ENCODE results near the gene ALOX15.

Gene ALOX15

DNA sequence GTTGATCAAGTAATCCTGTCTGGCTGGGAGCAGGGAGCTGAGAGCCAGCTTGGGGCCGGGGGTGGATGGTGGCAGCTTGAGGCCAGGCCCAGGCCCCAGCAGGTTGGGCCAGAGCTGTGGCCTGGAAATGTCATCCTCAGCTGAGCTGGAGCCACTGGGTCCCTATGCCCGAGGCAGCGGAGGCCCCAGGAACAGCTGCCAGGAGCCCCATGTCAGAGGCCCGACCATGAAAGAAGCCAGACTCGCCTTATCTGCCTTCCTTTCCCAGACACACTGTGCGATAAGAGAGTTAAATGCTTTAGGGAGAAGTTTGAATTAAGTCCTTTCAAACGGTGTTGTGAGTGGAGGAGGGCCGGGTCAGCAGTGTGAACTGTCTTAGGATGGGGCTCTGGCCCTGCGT is 53.7 kb downstream of the ALOX15 start:
- no peak overlapping the region for H3K4me3 ChIP-seq (ENCODE audit: low read length)
- peaks cover 7% of the 10 kb centered on the region; the same call in 1 of the 2 replicates for H3K4me1 ChIP-seq (ENCODE audit: control insufficient read depth, insufficient read depth, low read length)
- H3K9me3 ChIP-seq (ENCODE audit: control insufficient read depth, insufficient read depth, low read length) = no peaks in the 10 kb centered on the region
- DNase-seq (ENCODE audit: low read depth, low spot score) = no peak
- H3K36me3 ChIP-seq (ENCODE audit: control insufficient read depth, insufficient read depth, low read length) = no peaks in the 10 kb centered on the region
- no peak overlapping the region for H3K27ac ChIP-seq (ENCODE audit: low read length)
- H3K27me3 ChIP-seq (ENCODE audit: control insufficient read depth, insufficient read depth, low read length) = peaks cover 14% of the 10 kb centered on the region; the same call in 1 of the 2 replicates
- WGBS (ENCODE audit: insufficient coverage, insufficient read length) = no CpG with 5 or more reads among the region's 9 CpGs

DNA sequence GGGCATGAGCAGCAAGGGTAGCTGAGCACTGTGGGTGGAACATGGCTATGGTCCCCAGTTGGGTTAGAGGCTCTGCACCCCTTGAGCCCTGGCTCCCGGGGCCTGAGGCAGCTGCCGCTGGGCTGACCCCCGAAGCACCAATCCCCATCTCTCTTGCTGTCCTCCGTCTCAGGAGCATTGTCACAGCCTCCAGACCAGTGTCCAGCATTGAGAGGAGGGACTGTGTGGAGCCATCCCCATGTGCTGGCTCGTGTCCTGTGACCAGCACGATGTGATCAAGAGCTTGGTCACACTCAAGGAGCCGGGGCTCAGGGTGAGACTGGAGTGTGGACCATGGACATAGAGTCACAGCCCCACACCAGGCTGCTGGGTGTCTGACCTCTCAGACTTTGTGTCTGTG is 54.3 kb downstream of the ALOX15 start:
- WGBS (ENCODE audit: insufficient coverage, insufficient read length) = no CpG with 5 or more reads among the region's 7 CpGs
- Histone ChIP-seq H3K9me3 (ENCODE audit: control insufficient read depth, insufficient read depth, low read length) (no peaks in the 10 kb centered on the region), H3K4me3 (ENCODE audit: low read length) (no peak overlapping the region), H3K4me1 (ENCODE audit: control insufficient read depth, insufficient read depth, low read length) (peaks cover 7% of the 10 kb centered on the region; the same call in 1 of the 2 replicates), H3K36me3 (ENCODE audit: control insufficient read depth, insufficient read depth, low read length) (no peaks in the 10 kb centered on the region), H3K27ac (ENCODE audit: low read length) (no peak overlapping the region), H3K27me3 (ENCODE audit: control insufficient read depth, insufficient read depth, low read length) (peaks cover 14% of the 10 kb centered on the region; the same call in 1 of the 2 replicates)
- DNase-seq (ENCODE audit: low read depth, low spot score) = no peak

DNA sequence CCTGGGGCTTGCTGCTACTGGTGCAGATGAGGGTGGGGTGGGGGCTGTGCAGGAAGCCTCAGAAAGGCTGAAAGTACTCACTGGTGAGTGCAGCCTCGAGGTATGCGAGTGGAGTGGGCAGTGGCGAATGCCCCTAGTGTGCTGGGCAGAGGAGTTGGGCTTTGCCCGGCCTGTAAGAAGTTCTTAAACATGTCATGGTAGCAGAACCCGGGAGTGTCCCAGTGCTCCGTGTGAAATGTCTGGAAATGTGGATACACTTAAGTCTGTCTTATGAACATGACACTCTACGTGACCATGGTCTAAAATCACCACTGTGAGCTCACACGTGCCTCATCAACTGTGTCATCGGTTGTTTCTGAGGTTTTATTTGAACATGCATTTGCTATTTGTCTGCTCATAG is 55.4 kb downstream of the ALOX15 start:
- Histone ChIP-seq H3K4me1 (ENCODE audit: control insufficient read depth, insufficient read depth, low read length) (peaks cover 7% of the 10 kb centered on the region; the same call in 1 of the 2 replicates), H3K36me3 (ENCODE audit: control insufficient read depth, insufficient read depth, low read length) (no peaks in the 10 kb centered on the region), H3K27ac (ENCODE audit: low read length) (no peak overlapping the region), H3K27me3 (ENCODE audit: control insufficient read depth, insufficient read depth, low read length) (peaks cover 14% of the 10 kb centered on the region; the same call in 1 of the 2 replicates), H3K4me3 (ENCODE audit: low read length) (no peak overlapping the region), H3K9me3 (ENCODE audit: control insufficient read depth, insufficient read depth, low read length) (no peaks in the 10 kb centered on the region)
- DNase-seq (ENCODE audit: low read depth, low spot score) = no peak
- no CpG with 5 or more reads among the region's 9 CpGs for WGBS (ENCODE audit: insufficient coverage, insufficient read length)

DNA sequence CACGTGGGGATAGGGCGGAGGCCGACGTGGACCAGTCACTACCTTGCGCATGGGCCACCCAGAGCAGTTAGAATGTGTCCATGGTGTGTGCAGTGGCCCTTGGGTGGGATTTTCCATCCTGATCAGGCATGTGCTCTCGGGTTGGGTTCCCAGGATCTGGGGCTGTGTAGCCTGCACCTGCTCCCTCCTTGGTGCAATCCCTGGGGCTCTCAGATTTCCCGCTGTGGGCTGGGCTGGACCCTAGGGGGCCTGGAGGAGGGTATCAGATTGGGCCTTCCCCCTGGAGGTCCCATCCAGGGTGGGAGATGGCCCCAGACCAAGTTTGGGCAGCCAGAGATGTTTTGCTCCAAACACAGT is 55.9 kb downstream of the ALOX15 start:
- no peak overlapping the region for H3K27ac ChIP-seq (ENCODE audit: low read length)
- no CpG with 5 or more reads among the region's 7 CpGs for WGBS (ENCODE audit: insufficient coverage, insufficient read length)
- no peaks in the 10 kb centered on the region for H3K9me3 ChIP-seq (ENCODE audit: control insufficient read depth, insufficient read depth, low read length)
- peaks cover 14% of the 10 kb centered on the region; the same call in 1 of the 2 replicates for H3K27me3 ChIP-seq (ENCODE audit: control insufficient read depth, insufficient read depth, low read length)
- DNase-seq (ENCODE audit: low read depth, low spot score) = no peak
- H3K4me1 ChIP-seq (ENCODE audit: control insufficient read depth, insufficient read depth, low read length) = peaks cover 7% of the 10 kb centered on the region; the same call in 1 of the 2 replicates
- H3K36me3 ChIP-seq (ENCODE audit: control insufficient read depth, insufficient read depth, low read length) = no peaks in the 10 kb centered on the region
- H3K4me3 ChIP-seq (ENCODE audit: low read length) = no peak overlapping the region

DNA sequence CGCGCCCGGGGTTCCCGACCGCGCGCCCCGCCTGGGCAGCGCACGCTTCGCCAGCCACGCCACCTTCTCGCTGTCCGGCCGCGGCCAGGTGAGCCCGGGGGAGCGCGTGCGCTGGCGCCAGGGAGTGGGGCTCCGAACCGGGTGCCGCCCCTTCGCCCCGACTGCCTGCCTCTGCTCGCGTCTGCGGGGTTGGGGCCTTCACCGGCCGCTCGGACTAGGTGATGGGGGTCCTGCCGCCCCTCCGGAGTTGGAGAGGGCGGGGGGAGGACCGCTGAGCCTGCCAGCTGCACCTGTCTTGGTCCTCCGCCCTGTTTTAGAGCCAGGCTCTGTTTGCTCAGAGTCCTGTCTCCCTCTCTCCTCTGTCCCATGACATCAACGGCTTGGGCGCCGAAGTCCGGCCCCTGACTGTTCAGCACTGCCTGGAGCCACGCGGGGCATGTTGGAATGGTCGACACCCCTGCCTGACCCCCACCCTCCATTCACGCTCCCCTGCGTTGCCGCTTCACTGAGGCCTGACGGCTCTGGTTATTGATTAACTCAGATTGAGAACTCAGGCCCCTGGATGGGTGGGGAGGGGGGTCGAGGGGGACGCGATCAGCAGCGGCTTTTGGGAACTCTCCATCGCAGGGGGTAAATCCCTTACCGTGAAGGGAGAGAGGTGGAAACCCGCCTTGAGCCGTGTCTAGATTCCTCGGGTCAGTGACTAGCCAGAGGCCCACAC is 56.4 kb downstream of the ALOX15 start:
- peak overlapping the region; percentile 50; the same call in 1 of the 2 replicates for H3K4me3 ChIP-seq (ENCODE audit: low read length)
- WGBS (ENCODE audit: insufficient coverage, insufficient read length) = no CpG with 5 or more reads among the region's 57 CpGs
- H3K4me1 ChIP-seq (ENCODE audit: control insufficient read depth, insufficient read depth, low read length) = peaks cover 7% of the 10 kb centered on the region; the same call in 1 of the 2 replicates
- no peak overlapping the region for H3K27ac ChIP-seq (ENCODE audit: low read length)
- no peaks in the 10 kb centered on the region for H3K36me3 ChIP-seq (ENCODE audit: control insufficient read depth, insufficient read depth, low read length)
- no peak for DNase-seq (ENCODE audit: low read depth, low spot score)
- peaks cover 14% of the 10 kb centered on the region; the same call in 1 of the 2 replicates for H3K27me3 ChIP-seq (ENCODE audit: control insufficient read depth, insufficient read depth, low read length)
- H3K9me3 ChIP-seq (ENCODE audit: control insufficient read depth, insufficient read depth, low read length) = no peaks in the 10 kb centered on the region

DNA sequence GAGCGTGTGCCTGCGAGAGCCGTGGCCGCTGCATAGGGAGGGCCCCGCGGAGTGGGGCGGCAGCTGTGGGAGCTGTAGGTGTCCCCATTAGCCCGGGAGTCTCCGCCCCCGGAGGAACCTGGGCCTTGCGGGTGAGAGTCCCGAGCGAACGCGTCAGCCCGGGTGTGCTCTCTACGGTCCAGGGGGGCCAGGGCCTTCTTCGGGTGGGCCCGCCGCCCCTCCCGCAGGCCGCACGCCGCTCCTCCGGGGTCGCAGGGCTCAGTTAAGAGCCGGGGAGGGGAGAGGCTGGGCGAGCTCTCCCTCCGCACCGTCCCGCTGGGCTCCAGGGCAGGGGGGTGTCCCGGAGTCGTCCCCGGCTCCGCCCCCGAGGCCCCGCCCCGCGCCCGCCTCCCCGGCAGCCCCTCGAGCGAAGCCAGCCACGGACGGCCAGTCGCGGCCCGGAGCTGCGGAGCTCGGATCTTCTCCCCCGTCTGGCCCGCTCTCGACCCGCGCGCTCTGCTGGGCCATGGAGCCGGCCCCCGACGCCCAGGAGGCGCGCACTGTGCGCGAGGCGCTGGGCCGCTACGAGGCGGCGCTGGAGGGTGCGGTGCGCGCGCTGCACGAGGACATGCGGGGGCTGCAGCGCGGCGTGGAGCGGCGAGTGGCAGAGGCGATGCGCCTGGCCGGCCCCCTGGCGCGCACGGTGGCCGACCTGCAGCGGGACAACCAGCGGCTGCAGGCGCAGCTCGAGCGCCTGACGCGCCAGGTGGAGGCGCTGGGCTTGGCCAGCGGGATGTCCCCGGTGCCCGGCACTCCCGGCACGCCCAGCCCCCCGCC is 57.2 kb downstream of the ALOX15 start, which contains the start of gene SMTNL2:
Gene SMTNL2 (plus strand): TSS at position 429 of the 816 bp plus-strand sequence. CDS start 77 bp downstream, at position 506.
- DNase-seq (ENCODE audit: low read depth, low spot score) = no peak
- H3K27ac ChIP-seq (ENCODE audit: low read length) = no peak within 1 kb of the TSS
- H3K36me3 ChIP-seq (ENCODE audit: control insufficient read depth, insufficient read depth, low read length) = no peaks in the 10 kb centered on the region
- peaks cover 14% of the 10 kb centered on the region; the same call in 1 of the 2 replicates for H3K27me3 ChIP-seq (ENCODE audit: control insufficient read depth, insufficient read depth, low read length)
- WGBS (ENCODE audit: insufficient coverage, insufficient read length) = no CpG with 5 or more reads among the region's 100 CpGs
- no peaks in the 10 kb centered on the region for H3K9me3 ChIP-seq (ENCODE audit: control insufficient read depth, insufficient read depth, low read length)
- peak within 1 kb of the TSS; percentile 50; the same call in 1 of the 2 replicates for H3K4me3 ChIP-seq (ENCODE audit: low read length)
- H3K4me1 ChIP-seq (ENCODE audit: control insufficient read depth, insufficient read depth, low read length) = peaks cover 7% of the 10 kb centered on the region; the same call in 1 of the 2 replicates

DNA sequence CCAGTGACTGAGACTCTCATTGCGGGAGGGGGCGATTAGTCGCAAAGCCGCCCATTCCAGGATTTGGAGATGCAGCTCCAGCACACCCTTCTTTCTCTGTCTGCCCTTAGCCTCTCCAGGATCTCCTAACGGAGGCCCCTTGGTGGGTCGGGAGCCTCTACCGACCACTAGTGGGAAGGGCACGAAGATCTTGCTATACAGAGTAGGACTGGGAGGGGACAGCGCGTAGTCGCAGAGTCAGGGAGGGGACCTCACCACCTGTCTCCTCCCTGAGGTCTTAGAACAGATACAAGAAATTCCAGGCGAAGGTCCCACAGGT is 57.7 kb downstream of the ALOX15 start:
- Histone ChIP-seq H3K9me3 (ENCODE audit: control insufficient read depth, insufficient read depth, low read length) (no peaks in the 10 kb centered on the region), H3K27ac (ENCODE audit: low read length) (no peak overlapping the region), H3K4me1 (ENCODE audit: control insufficient read depth, insufficient read depth, low read length) (peaks cover 6% of the 10 kb centered on the region; the same call in 1 of the 2 replicates), H3K27me3 (ENCODE audit: control insufficient read depth, insufficient read depth, low read length) (peaks cover 14% of the 10 kb centered on the region; the same call in 1 of the 2 replicates), H3K4me3 (ENCODE audit: low read length) (peak overlapping the region; percentile 50; the same call in 1 of the 2 replicates), H3K36me3 (ENCODE audit: control insufficient read depth, insufficient read depth, low read length) (no peaks in the 10 kb centered on the region)
- DNase-seq (ENCODE audit: low read depth, low spot score) = no peak
- no CpG with 5 or more reads among the region's 12 CpGs for WGBS (ENCODE audit: insufficient coverage, insufficient read length)

DNA sequence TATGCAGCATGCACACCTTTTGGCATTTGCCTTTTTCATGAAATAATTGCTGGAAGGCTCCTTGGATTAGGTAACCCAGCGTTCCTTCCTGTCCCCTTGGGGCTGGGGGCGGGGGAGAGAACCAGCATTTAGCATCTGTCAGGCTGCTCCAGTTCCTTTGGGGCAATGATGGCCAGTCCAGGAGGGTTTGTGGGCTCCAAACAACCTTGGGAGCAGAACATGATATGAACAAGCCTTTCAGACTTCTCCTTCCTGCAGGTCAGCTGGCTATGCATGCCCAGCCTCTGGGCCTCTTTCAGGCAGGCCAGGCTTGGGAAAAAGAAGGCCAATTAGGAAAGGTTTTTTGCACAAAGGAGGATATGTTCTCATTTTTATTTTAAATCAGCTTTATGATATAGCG is 58.3 kb downstream of the ALOX15 start:
- no peaks in the 10 kb centered on the region for H3K36me3 ChIP-seq (ENCODE audit: control insufficient read depth, insufficient read depth, low read length)
- no CpG with 5 or more reads among the region's 3 CpGs for WGBS (ENCODE audit: insufficient coverage, insufficient read length)
- H3K4me3 ChIP-seq (ENCODE audit: low read length) = no peak overlapping the region
- peaks cover 6% of the 10 kb centered on the region; the same call in 1 of the 2 replicates for H3K4me1 ChIP-seq (ENCODE audit: control insufficient read depth, insufficient read depth, low read length)
- no peak overlapping the region for H3K27ac ChIP-seq (ENCODE audit: low read length)
- no peak for DNase-seq (ENCODE audit: low read depth, low spot score)
- H3K27me3 ChIP-seq (ENCODE audit: control insufficient read depth, insufficient read depth, low read length) = peaks cover 14% of the 10 kb centered on the region; the same call in 1 of the 2 replicates
- no peaks in the 10 kb centered on the region for H3K9me3 ChIP-seq (ENCODE audit: control insufficient read depth, insufficient read depth, low read length)

DNA sequence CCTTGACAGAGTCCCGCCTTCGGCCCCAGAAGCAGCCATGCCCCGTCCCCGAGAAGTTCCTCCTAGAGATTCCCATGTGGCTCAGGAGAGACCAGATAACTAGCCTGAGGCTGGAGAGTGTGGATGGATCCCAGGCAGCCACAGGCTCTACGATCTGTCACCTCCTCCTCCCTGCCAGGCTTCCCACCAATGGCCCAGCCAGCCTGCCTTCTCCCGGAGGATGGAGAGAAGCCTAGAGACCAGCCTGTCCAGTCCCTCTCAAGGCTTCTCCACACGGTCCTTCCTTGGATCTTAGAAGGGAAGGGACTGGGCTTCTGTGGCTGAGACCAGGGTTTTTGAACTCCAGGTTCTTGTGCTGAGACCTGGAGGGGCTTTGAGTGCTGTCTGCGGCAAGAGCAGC is 58.8 kb downstream of the ALOX15 start:
- no peak overlapping the region for H3K27ac ChIP-seq (ENCODE audit: low read length)
- peaks cover 6% of the 10 kb centered on the region; the same call in 1 of the 2 replicates for H3K4me1 ChIP-seq (ENCODE audit: control insufficient read depth, insufficient read depth, low read length)
- no peaks in the 10 kb centered on the region for H3K36me3 ChIP-seq (ENCODE audit: control insufficient read depth, insufficient read depth, low read length)
- peaks cover 14% of the 10 kb centered on the region; the same call in 1 of the 2 replicates for H3K27me3 ChIP-seq (ENCODE audit: control insufficient read depth, insufficient read depth, low read length)
- no peak for DNase-seq (ENCODE audit: low read depth, low spot score)
- H3K4me3 ChIP-seq (ENCODE audit: low read length) = no peak overlapping the region
- no CpG with 5 or more reads among the region's 8 CpGs for WGBS (ENCODE audit: insufficient coverage, insufficient read length)
- H3K9me3 ChIP-seq (ENCODE audit: control insufficient read depth, insufficient read depth, low read length) = no peaks in the 10 kb centered on the region

DNA sequence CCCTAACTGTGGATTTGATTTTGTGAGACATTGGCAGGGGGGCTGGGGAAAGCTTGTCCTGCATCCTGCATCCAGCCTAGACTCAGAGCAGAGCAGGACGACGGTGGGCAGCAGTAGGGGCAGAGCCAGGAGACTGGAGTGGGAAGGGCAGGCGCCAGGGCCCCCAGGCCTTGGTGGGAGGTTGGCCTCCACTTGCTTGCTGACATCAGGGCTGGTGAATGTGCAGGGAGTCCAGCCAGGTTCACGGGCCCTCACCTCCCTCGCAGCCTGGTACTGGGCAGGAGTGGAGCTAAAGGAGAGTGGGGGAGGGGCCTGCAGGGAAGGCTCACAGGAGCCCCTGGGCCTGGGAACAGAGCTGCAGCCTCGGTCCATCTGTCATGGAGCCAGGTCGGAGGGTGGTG is 59.4 kb downstream of the ALOX15 start:
- no peak for DNase-seq (ENCODE audit: low read depth, low spot score)
- no CpG with 5 or more reads among the region's 7 CpGs for WGBS (ENCODE audit: insufficient coverage, insufficient read length)
- peaks cover 14% of the 10 kb centered on the region; the same call in 1 of the 2 replicates for H3K27me3 ChIP-seq (ENCODE audit: control insufficient read depth, insufficient read depth, low read length)

More for the DNA sequence above, 59.4 kb downstream of the ALOX15 start:
- no peak overlapping the region for H3K27ac ChIP-seq (ENCODE audit: low read length)
- no peaks in the 10 kb centered on the region for H3K9me3 ChIP-seq (ENCODE audit: control insufficient read depth, insufficient read depth, low read length)
- no peak overlapping the region for H3K4me3 ChIP-seq (ENCODE audit: low read length)
- H3K36me3 ChIP-seq (ENCODE audit: control insufficient read depth, insufficient read depth, low read length) = no peaks in the 10 kb centered on the region
- peaks cover 8% of the 10 kb centered on the region for H3K4me1 ChIP-seq (ENCODE audit: control insufficient read depth, insufficient read depth, low read length)
